NB4 (cell line): Measurements from ENCODE around the gene BANP.

Experiments used
- CTCF ChIP-seq: IDR thresholded peaks from one replicate; pipeline ENCODE4 v1.5.1; 2012; ENCODE audit warnings: low read depth, low read length
- POLR2A ChIP-seq: IDR thresholded peaks from 2 replicates; pipeline ENCODE4 v1.6.1; 2011; ENCODE audit warnings: mild to moderate bottlenecking; ENCODE audit not compliant: insufficient read length; ENCODE audit errors: extremely low read depth

DNA sequence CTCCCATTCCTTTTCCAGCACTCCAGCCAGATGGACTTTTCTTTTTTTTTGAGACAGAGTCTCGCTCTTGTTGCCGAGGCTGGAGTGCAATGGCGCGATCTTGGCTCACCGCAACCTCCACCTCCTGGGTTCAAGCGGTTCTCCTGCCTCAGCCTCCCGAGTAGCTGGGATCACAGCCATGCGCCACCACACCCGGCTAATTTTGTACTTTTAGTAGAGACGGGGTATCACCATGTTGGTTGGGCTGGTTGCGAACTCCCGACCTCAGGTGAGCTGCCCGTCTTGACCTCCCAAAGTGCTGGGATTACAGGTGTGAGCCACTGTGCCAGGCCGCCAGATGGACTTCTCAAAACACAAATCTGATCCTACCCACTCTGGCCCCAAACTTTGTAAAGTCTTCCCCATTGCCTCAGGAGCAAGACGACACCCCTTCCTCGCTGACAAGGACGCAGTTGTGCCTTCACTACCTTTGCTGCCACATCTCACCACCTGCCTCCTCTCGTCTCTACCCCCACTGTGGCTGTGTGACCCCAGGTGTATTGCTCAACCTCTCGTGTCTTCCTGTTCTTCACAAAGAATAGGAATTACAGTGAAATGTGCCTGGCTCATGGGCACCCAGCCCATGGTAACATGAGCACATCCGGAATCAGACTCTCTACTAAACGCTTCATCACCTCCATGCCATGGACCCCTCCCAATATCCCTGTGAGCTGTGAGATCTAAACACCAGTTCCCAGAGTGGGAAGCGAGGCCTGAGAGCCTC is 3.7 kb upstream of the BANP start:
- TF ChIP-seq POLR2A (no peak), CTCF (no peak)
